Osteoblast (primary cell): ENCODE data around the gene FGF14. TPM values are rescaled to one million over a fixed set of nuclear protein-coding genes. Genes with fewer than 3 reads are reported as not detected.

ENCODE experiments used
- DNase-seq: peaks from one replicate; pipeline ENCODE4 v3.0.0; 2011; ENCODE audit warnings: low spot score, mixed read lengths; ENCODE audit not compliant: insufficient read length; ENCODE audit errors: missing footprints
- H2AFZ ChIP-seq: 2 replicates; pipeline ENCODE4 v1.6.0; 2011; ENCODE audit warnings: mild to moderate bottlenecking, low read length
- H3K27ac ChIP-seq: 2 replicates; pipeline ENCODE4 v1.5.1; 2011; ENCODE audit warnings: mild to moderate bottlenecking, low read depth, low read length, moderate library complexity
- H3K27me3 ChIP-seq: 2 replicates; pipeline ENCODE4 v1.6.0; 2012; ENCODE audit warnings: mild to moderate bottlenecking, control low read depth, inconsistent platforms, low read length, moderate library complexity; ENCODE audit not compliant: insufficient read depth
- H3K36me3 ChIP-seq: 2 replicates; pipeline ENCODE4 v1.5.1; 2011; ENCODE audit warnings: mild to moderate bottlenecking, low read length, control low read depth, moderate library complexity; ENCODE audit not compliant: insufficient read depth
- H3K4me1 ChIP-seq: 2 replicates; pipeline ENCODE4 v1.5.1; 2011; ENCODE audit warnings: mild to moderate bottlenecking, low read length, control low read depth, moderate library complexity; ENCODE audit not compliant: insufficient read depth
- H3K4me2 ChIP-seq: 2 replicates; pipeline ENCODE4 v1.6.0; 2011; ENCODE audit warnings: mild to moderate bottlenecking, low read length; ENCODE audit not compliant: insufficient read depth
- H3K4me3 ChIP-seq: fragments of 200-600 bp; sonication (generic); 3 replicates; pipeline ENCODE4 v1.5.1; 2012; ENCODE audit warnings: mild to moderate bottlenecking, low read length, inconsistent platforms; ENCODE audit not compliant: insufficient read depth
- H3K79me2 ChIP-seq: 2 replicates; pipeline ENCODE4 v1.6.0; 2012; ENCODE audit warnings: mild to moderate bottlenecking, low read length, control low read depth, inconsistent platforms; ENCODE audit not compliant: insufficient read depth
- H3K9me3 ChIP-seq: 2 replicates; pipeline ENCODE4 v1.5.1; 2011; ENCODE audit warnings: low read depth, low read length, control low read depth
- H4K20me1 ChIP-seq: 2 replicates; pipeline ENCODE4 v1.6.0; 2012; ENCODE audit warnings: mild to moderate bottlenecking, low read length, control low read depth; ENCODE audit not compliant: insufficient read depth
- total RNA-seq: library from RNA; depleted of rRNA; stranded (reverse); fragments of >200 nt; gene quantifications from 2 replicates; pipeline ENCODE4 v1.2.3, GENCODE V29; 2012
- TF ChIP-seq, protein P1 (sequence below): IDR thresholded peaks from 2 replicates; pipeline ENCODE4 v1.5.1; 2011; ENCODE audit warnings: mild to moderate bottlenecking, low read depth, low read length, moderate library complexity; ENCODE audit errors: extremely low read depth

The FGF14 gene
- total RNA-seq, 1 donor, result under 0.01 TPM

- Histone ChIP-seq H3K9me3 (no peaks in the 10 kb centered on the region), H2AFZ (no peak overlapping the region), H3K4me3 (no peak overlapping the region), H3K27me3 (no peaks in the 10 kb centered on the region), H3K36me3 (no peaks in the 10 kb centered on the region), H3K4me2 (no peak overlapping the region), H3K4me1 (no peaks in the 10 kb centered on the region), H3K27ac (no peak overlapping the region), H3K79me2 (no peaks in the 10 kb centered on the region), H4K20me1 (no peaks in the 10 kb centered on the region)
- DNase-seq, result no peak
- TF ChIP-seq, protein P1, sequence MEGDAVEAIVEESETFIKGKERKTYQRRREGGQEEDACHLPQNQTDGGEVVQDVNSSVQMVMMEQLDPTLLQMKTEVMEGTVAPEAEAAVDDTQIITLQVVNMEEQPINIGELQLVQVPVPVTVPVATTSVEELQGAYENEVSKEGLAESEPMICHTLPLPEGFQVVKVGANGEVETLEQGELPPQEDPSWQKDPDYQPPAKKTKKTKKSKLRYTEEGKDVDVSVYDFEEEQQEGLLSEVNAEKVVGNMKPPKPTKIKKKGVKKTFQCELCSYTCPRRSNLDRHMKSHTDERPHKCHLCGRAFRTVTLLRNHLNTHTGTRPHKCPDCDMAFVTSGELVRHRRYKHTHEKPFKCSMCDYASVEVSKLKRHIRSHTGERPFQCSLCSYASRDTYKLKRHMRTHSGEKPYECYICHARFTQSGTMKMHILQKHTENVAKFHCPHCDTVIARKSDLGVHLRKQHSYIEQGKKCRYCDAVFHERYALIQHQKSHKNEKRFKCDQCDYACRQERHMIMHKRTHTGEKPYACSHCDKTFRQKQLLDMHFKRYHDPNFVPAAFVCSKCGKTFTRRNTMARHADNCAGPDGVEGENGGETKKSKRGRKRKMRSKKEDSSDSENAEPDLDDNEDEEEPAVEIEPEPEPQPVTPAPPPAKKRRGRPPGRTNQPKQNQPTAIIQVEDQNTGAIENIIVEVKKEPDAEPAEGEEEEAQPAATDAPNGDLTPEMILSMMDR, result no peak
These were observed 193.5 kb downstream of the FGF14 start for GRCh38 chr13:102208347-102208746.

DNA sequence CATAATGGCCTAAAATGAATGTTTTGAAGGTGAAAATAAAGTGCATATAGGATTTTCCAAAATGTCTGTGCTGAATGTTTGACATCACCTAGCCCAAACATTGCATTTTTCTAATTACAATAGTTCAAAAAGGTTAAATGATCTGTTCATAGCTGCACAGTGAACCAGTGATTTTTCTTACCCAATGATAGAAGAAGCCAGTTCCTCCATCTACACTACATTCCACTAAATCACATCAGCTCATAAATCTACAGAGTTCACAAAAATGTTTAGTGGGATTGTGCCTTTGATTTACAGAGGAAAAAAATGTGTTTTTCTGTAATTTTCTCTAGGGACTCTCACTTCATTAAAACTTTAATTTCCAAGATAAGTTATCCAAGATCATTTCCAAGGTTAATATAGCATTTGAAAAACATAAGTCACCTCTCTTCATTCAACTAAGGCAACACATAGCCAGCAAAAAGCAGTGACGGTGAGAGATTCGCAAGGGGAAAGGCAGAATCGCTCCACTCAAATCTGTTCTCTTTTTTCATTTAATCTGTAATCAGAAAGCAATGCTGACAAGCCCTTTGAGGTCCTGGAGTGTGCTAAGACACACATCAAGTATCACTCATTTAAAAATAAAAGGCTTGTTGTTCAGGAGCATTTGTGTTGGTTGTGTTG, 194.0 kb downstream of the FGF14 start:
- Histone ChIP-seq H3K4me1 (no peaks in the 10 kb centered on the region), H4K20me1 (no peaks in the 10 kb centered on the region), H3K36me3 (no peaks in the 10 kb centered on the region), H3K27me3 (no peaks in the 10 kb centered on the region), H3K27ac (no peak overlapping the region), H3K79me2 (no peaks in the 10 kb centered on the region), H3K9me3 (no peaks in the 10 kb centered on the region), H3K4me2 (no peak overlapping the region), H2AFZ (no peak overlapping the region), H3K4me3 (no peak overlapping the region)
- TF ChIP-seq, protein P1, result no peak
- peak; percentile 9 for DNase-seq

- H2AFZ ChIP-seq, result no peak overlapping the region
- no peaks in the 10 kb centered on the region for H3K36me3 ChIP-seq
- peak; percentile 17 for DNase-seq
- H3K79me2 ChIP-seq, result no peaks in the 10 kb centered on the region
- H3K4me2 ChIP-seq, result no peak overlapping the region
- H3K4me3 ChIP-seq, result no peak overlapping the region
- no peak overlapping the region for H3K27ac ChIP-seq
- TF ChIP-seq, protein P1, result no peak
- no peaks in the 10 kb centered on the region for H3K27me3 ChIP-seq
- no peaks in the 10 kb centered on the region for H4K20me1 ChIP-seq
- no peaks in the 10 kb centered on the region for H3K9me3 ChIP-seq
- no peaks in the 10 kb centered on the region for H3K4me1 ChIP-seq
These were observed 198.1 kb downstream of the FGF14 start for GRCh38 chr13:102203718-102204117.

DNA sequence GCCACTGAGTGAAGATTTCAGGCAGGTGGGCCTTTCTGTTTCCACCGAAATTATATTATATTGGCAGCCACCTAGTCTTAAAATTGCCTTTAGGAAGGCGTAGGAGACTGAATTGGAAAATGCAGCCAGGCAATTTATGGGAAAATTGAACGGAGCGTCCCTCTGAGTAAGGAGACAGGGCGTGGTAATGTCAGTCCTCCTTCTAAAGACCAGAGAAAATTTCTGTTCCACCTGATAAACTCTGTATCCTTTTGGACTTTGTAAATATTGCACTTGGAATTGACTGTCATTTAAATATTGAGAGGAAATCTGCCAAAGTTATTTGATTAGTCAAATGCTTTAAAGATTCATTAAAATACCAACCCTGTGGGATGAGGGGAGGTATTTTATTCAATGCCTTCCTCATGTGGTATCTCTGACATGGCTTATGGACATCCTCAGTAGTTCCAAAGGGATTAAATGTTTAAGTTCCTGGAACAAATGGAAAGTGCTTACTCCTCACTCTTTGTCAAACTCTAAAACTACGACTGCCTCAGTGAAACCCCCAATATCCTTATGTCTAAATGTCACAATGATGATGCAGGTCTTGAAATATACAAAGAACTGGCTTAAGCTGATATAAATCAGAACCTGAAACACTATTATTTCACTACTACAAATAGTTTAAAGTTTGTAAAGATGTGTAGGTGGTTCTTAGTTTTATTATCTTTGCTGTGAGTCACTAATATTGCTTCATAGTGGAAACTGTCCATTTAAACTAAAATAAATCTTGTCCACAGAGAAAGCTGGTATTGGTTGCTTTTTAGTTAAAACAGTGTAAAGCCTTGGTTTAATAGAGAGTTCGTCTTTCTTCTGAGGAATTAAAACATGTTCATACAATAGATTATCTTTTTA, 203.2 kb downstream of the FGF14 start:
- Histone ChIP-seq H3K36me3 (no peaks in the 10 kb centered on the region), H3K9me3 (no peaks in the 10 kb centered on the region), H3K4me1 (no peaks in the 10 kb centered on the region), H4K20me1 (no peaks in the 10 kb centered on the region), H3K27me3 (no peaks in the 10 kb centered on the region), H3K4me3 (no peak overlapping the region), H3K79me2 (no peaks in the 10 kb centered on the region), H3K27ac (no peak overlapping the region), H3K4me2 (no peak overlapping the region), H2AFZ (no peak overlapping the region)
- peak; percentile 25 for DNase-seq
- TF ChIP-seq, protein P1, result no peak
